ENCODE results near the gene STK24. TPM values are rescaled to one million over a fixed set of nuclear protein-coding genes. Genes with fewer than 3 reads are reported as not detected.

Gene STK24
- total RNA-seq, 1 donor from 2014 or later: 26.2 TPM

DNA sequence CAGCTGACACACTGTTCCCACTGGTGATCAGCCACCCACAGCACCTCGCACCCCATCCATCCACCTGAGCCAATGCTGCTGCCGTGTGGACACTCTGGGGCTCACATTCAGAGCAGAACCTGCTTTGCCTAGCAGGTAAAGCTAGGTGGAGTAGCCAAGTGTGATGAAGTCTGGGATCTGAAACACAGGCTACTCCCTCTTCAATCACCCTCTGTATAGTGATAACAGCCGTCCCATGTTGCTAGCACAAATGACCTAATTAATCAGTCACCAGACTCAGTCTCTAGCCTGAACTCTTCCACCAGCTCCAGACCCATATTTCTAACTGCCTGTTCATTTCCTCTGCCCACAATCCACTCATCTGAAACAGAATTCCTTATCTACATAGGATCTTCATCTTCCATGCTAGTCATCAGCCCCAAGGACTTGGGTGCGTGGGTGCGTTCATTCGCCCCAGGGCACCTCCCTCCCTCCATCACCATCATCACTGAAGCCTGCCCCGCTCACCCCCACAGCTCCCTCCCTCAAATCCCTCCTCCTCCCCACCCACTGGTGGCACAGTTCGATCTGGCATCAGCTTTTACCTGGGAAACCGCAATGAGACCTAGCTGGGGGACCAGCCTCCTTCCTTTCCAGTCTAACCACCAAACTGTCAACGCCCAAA is 19.8 kb downstream of the STK24 start:
- no peak for DNase-seq (ENCODE audit: low spot score)

- DNase-seq (ENCODE audit: low spot score): no peak
These were observed 20.6 kb downstream of the STK24 start for GRCh38 chr13:98556142-98556816.

DNA sequence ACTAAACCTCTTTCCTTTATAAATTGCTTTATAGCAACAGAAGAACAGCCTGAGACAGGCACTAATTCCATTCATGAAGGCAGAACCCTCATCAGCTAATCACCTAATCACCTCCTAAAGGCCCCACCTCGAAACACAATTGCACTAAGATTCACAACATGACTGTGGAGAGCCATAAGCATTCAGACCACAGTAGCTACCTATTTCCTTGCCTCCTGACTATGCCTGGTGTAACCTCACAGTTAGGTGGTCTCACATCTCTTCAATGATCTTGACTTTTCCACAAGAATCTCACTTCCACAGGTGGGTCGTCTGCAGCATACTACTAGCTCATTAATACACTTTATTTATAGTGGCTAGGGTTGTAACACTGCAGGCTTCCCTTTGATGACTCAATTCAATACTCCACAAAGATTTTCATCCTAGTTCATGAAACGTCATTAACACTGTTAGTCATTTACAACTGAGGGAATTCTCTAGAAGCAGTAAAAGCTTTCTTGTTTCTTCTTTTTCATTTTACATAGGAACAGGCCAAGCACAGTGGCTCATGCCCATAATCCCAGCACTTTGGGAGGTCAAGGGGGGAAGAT is 27.1 kb downstream of the STK24 start:
- no peak for DNase-seq (ENCODE audit: low spot score)

- no peak for DNase-seq (ENCODE audit: low spot score)
These were observed 27.7 kb downstream of the STK24 start for GRCh38 chr13:98549006-98549727.

- no peak for DNase-seq (ENCODE audit: low spot score)
These were observed 28.7 kb downstream of the STK24 start for GRCh38 chr13:98548230-98548629.

- no peak for DNase-seq (ENCODE audit: low spot score)
These were observed 29.5 kb downstream of the STK24 start for GRCh38 chr13:98547455-98547854.

- no peak for DNase-seq (ENCODE audit: low spot score)
These were observed 30.5 kb downstream of the STK24 start for GRCh38 chr13:98546402-98546801.

- no peak for DNase-seq (ENCODE audit: low spot score)
These were observed 32.7 kb downstream of the STK24 start for GRCh38 chr13:98544104-98544710.

DNA sequence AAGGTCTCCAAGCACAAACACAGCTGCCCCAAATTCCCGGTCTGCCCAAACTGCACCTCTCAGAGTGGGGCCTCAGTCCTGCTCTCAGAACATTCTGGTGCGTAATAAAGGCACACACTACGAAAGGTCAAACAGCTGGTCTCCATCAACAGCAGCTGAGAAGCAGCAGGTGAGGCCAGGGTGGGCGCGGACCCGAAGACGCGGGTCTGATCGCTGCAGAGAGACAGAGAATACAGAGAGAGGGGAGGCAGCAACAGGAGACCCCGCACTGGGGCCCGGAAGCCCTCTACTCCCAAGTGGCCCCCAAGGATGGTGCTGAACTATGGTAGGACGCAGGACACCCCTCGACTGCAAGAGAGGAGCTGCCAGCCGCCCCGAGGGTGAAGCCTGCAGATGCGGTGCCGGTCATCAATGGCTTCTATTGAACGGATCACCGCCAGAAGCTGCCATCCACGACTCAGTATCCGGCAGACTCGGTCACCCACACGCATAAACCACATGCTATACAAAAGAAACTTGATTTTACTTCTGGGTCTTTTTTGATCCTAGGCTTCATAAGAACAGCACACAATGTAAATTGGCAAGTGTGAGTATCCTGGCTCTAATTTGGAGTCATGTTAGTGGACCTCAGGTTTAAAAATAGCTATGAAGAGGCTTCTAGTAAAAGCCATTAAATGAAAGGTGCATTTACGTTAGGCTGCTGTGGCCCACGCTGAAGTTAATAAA is 33.4 kb downstream of the STK24 start:
- no peak for DNase-seq (ENCODE audit: low spot score)

DNA sequence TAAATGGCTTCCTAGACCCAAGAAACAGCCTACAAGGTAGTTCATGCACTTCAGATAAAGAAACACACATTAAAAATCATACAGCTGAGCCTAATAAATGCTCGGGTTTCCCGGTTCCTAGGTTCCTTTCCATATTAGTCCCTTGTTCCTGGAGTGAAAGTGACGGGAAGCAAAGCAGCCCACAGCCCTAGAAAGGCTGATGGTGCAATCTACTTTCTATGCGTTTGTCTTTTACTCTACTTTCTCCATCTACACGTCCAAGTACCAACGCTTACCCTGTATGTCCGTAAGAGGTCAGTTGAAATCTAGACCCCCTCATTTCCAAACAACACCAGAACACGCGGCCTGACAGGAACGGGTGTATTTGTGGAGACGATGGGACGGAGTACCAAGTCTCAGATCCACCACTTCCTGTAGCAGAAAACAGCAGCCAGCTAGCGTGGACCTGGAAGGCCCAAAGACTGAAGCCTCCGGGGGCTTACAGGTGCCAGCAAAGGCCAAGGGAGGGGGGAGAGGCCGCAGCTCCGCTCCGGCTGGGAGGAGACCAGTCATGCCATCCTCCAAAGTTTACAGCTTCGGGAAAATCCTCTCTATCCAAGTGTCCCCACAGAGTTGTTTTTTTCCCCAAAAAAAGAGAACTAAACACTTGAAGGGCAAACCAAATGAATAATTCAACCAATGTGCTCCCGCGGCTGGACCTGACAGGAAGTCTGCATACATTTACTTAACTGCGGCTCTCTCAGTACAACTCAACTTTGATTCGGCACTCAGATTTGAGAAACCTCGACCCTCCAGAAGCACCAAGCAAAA is 34.1 kb downstream of the STK24 start:
- no peak for DNase-seq (ENCODE audit: low spot score)

- peak; percentile 69 for DNase-seq (ENCODE audit: low spot score)
These were observed 35.2 kb downstream of the STK24 start for GRCh38 chr13:98541701-98542203.

DNA sequence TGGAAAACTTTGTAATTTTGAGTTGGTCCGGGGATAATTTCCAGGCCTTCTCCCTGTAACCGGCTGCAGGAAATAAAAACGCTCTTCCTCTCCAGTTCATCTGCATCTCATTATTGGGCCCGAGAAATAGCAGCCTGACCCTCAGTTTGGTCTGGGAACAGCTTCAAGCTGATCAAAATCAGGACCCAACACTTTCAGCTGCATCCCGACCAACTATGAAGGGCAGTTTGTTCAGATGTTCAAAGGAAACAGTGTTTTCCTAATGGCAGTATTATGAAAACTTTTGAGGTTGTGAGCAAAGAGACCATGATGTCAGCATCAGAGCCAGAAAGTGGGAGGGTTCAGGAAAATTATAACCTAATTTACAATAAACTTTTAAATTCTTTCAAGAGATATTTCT is 35.7 kb downstream of the STK24 start:
- peak; percentile 32 for DNase-seq (ENCODE audit: low spot score)

DNA sequence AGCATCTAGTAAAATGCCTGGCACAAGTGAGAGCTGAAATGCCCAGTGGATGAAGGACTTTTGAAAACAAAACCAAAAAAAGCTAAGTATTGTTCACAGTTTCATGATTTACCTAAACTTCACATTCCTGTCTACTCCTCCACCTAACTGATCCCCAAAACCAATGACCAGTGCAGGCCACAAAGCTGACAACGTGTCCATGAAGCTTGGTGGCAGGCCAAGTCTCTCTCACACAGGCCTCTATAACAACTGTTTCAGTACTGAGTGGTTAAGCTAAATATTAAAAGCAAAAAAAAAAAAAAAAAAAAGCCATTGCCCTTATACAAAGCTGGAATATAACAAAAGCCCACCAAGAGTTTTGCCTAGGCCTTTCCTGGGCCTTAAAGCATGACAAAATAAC is 36.4 kb downstream of the STK24 start:
- no peak for DNase-seq (ENCODE audit: low spot score)

DNA sequence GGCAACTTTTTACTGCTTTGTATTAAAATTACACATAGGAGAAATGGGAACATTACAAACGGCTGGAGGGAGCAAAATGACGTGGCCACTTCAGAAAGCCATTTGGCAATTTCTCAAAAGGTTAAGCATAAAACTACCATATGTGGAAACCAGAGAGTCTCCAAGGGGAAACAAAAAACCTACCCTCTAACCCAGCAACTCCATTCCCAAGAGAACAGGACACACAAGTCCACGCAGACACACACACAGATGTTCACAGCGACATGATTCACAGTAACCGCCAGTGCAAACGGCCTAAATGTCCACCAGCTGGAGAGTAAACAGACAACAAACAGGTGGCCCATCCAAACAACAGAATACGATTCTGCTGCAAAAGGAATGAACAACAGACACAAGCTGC is 37.2 kb downstream of the STK24 start:
- DNase-seq (ENCODE audit: low spot score): no peak

DNA sequence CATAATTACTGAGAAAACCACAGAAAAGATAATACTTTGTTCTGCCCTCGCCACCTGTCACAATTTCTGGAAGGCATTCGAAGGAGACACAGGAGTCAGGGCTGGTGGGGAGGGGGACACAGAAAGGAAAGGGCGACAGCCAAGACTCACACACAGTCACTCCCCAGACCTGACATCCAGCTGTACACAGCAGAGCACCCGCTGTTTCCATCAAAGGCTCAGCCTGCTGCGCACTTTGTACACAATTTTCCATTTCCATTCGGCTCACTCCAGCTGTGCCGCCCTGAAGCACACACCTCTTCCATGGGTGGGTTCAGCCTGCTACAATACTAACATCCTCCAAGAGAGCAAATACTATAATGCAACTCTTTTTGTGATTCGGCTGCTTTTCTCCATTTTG is 38.0 kb downstream of the STK24 start:
- no peak for DNase-seq (ENCODE audit: low spot score)

DNA sequence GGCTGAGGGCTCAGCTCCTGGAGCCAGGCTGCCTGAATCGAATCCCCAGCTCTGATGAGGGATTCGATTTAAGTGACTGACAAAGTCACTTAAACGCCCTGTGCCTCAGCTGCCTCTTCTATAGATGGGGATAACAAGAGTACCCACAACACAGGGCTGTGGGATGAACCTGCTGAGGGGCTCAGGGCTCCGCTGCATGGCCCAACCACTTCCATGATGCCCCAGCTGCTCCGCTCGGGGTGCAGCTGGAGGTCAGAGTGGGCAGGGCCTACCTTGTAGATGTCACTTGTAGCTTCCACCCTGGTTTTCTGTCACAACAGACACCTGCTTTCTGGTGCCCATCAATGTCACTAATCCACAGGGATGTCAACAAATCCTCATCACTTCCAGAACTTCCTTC is 39.2 kb downstream of the STK24 start:
- no peak for DNase-seq (ENCODE audit: low spot score)

DNA sequence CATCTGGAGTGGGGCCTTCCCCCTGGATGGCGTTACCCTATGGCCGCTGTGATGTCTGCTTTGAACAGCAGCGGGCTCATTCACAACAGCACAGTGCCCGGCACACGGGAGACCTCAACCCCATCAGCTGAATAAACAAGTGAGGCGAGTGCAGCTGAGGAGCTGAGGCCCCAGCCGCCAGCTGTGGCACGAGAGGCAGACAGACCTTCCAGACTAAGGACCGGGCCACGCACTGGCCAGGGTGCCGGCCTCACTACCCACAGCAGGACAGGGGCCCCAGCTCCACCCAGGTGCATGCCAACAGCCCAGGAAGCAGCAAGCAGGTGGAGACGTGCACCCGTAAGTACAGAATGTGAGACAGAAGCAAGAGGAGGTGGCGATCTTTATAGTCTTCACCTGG is 39.6 kb downstream of the STK24 start:
- no peak for DNase-seq (ENCODE audit: low spot score)

GRCh38 chr13:98536729-98537128 is 40.2 kb downstream of the STK24 start:
- DNase-seq (ENCODE audit: low spot score): no peak

- no peak for DNase-seq (ENCODE audit: low spot score)
These were observed 41.2 kb downstream of the STK24 start for GRCh38 chr13:98535501-98536354.
